Measurements from ENCODE around the gene METRN. TPM values are rescaled to one million over a fixed set of nuclear protein-coding genes. Genes with fewer than 3 reads are reported as not detected.
"Not testable (repeated sequence)": the region's sequence is repeated elsewhere in the genome, so short reads cannot be mapped to it uniquely, and the experiment has no call there.

Gene METRN
- total RNA-seq, 4 donors from 2014 or later = 24.4 to 42.1 (median 33.3) TPM

DNA sequence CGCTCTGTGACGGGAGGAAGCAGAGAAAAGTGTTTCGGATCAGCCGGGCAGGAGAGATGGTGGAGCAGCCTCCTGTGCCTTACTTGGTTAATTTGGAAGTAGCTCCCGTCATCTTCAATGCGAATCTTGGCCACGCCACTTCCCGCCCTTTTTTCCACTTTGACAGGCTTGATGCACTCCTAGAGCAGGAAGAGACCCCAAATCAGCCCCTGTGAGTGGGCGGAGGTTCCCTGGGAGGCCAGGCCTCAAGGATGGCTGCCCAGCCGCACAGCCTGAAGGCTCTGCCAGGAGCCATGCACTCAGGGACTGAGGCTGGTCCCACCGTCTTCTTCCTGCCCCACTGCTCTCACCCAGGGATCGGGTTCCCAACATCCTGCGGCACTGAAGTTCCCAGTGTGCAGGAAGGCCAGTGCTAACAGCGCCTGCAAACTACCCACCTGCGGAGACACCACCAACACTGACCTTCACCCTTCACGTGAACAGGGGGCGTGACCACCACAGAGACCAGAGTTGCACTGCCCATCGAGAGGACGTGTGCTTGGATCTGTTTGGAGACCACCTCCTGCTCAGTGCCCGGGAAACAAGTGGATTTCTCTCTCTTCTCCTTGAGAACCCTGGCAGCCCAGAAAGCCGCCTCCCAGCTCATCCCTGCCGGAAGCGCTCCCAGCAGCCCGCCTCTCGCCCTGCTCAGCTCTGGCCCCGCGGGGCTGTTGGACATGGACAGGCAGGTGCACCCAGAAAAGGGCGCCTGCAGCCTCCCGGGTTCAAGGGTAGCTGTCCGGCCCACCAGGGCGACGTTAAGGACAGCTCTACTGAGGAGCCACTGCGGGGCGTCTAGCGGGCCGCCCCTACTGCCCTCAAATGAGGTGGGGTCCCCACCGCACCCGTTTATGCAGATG, 24.9 kb downstream of the METRN start:
- Histone ChIP-seq H3K36me3 (peaks cover 0 to 32% of the 10 kb centered on the region in 2 donors), H3K27me3 (peaks cover 3 to 6% (median 5%) of the 10 kb centered on the region in 3 donors), H3K4me3 (peak overlapping the region; percentile 64 to 99 (median 94)), H3K9me3 (no peaks in the 10 kb centered on the region), H3K4me1 (peaks cover 11% of the 10 kb centered on the region in 2 donors), H3K27ac (peak overlapping the region in 1 of 4 donors; percentile 80)
- TF ChIP-seq CTCF (IDR thresholded peaks at IDR 0.05 in 4 of 5, conservative IDR thresholded peaks at IDR 0.05 in 1 of 5) (no peak), POLR2A (IDR thresholded peaks at IDR 0.05) (no peak)
- intact Hi-C loops (cut with DNase I; ENCODE audit: low total_unique reads) (no loop called here), in situ Hi-C loops (cut with MboI; ENCODE audit: low sequenced_read_pairs in 4 of 4) (no loop called here)
- no peak for DNase-seq
- ATAC-seq = no peak

DNA sequence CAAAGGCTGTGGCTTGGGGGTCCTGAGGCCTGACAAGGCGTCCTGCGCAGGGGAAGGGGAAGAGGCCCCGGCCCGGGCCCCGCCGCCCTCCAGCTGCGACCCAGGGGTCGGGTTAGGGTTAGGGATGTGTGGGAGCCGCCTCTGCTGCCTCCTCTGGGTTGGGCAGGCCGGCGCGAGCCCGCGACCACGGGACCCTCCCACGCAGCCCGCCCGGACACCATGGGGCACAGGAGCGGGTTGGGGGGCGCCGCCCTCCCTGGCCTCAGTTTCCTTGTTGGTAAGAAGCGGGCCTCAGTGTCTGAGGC, 25.5 kb downstream of the METRN start:
- in situ Hi-C loops (cut with MboI; ENCODE audit: low sequenced_read_pairs in 4 of 4) = no loop called here

GRCh38 chr16:740764-741505, 26.0 kb downstream of the METRN start, which contains the start of gene CIAO3:
Gene CIAO3, minus strand, starts transcription at chr16:740997. Its CDS starts 12 bp downstream, at chr16:740985.
- intact Hi-C loops (cut with DNase I; ENCODE audit: low total_unique reads) (loop anchor here (1.0 kb wide), 2 partner anchors 20 to 30 kb away; partner anchors contain the start of gene ANTKMT), in situ Hi-C loops (cut with MboI; ENCODE audit: low sequenced_read_pairs in 4 of 4) (no loop called here)
- Histone ChIP-seq H3K27me3 (peaks cover 3 to 6% (median 5%) of the 10 kb centered on the region in 3 donors), H3K9me3 (no peaks in the 10 kb centered on the region), H3K36me3 (peaks cover 0 to 21% of the 10 kb centered on the region in 2 donors), H3K27ac (peak within 1 kb of the TSS; percentile 58 to 87 (median 83)), H3K4me1 (peaks cover 11% of the 10 kb centered on the region in 2 donors), H3K4me3 (peak within 1 kb of the TSS; percentile 64 to 99 (median 94))
- ATAC-seq (peak; percentile 95 to 96), DNase-seq (peak; percentile 75 to 82)
- TF ChIP-seq CTCF (IDR thresholded peaks at IDR 0.05 in 4 of 5, conservative IDR thresholded peaks at IDR 0.05 in 1 of 5) = peak; percentile 75 to 98 (median 96)
- TF ChIP-seq POLR2A (IDR thresholded peaks at IDR 0.05) = peak; percentile 67 to 76

More for the DNA sequence above, 25.5 kb downstream of the METRN start:
- Histone ChIP-seq H3K36me3 (peaks cover 0 to 26% of the 10 kb centered on the region in 2 donors), H3K4me1 (peaks cover 11% of the 10 kb centered on the region in 2 donors), H3K27ac (peak overlapping the region; percentile 58 to 87 (median 83)), H3K27me3 (peaks cover 3 to 6% (median 5%) of the 10 kb centered on the region in 3 donors), H3K4me3 (peak overlapping the region; percentile 64 to 99 (median 94)), H3K9me3 (no peaks in the 10 kb centered on the region)
- no peak for TF ChIP-seq POLR2A (IDR thresholded peaks at IDR 0.05)
- no peak for TF ChIP-seq CTCF (IDR thresholded peaks at IDR 0.05 in 4 of 5, conservative IDR thresholded peaks at IDR 0.05 in 1 of 5)
- DNase-seq (no peak), ATAC-seq (peak; percentile 14 to 21)
- intact Hi-C loops (cut with DNase I; ENCODE audit: low total_unique reads) = no loop called here

GRCh38 chr16:741986-742629, 27.2 kb downstream of the METRN start:
- no peak for DNase-seq
- ATAC-seq = no peak
- Histone ChIP-seq H3K9me3 (no peaks in the 10 kb centered on the region), H3K4me1 (peaks cover 11% of the 10 kb centered on the region in 2 donors), H3K27me3 (peaks cover 3 to 6% (median 5%) of the 10 kb centered on the region in 3 donors), H3K36me3 (peaks cover 0 to 9% of the 10 kb centered on the region in 2 donors), H3K4me3 (no peak overlapping the region), H3K27ac (no peak overlapping the region)
- in situ Hi-C loops (cut with MboI; ENCODE audit: low sequenced_read_pairs in 4 of 4) (no loop called here), intact Hi-C loops (cut with DNase I; ENCODE audit: low total_unique reads) (loop anchor here (1.0 kb wide), 2 partner anchors 21 to 31 kb away; partner anchors contain the start of gene ANTKMT)
- no peak for TF ChIP-seq CTCF (IDR thresholded peaks at IDR 0.05 in 4 of 5, conservative IDR thresholded peaks at IDR 0.05 in 1 of 5)
- no peak for TF ChIP-seq POLR2A (IDR thresholded peaks at IDR 0.05)

DNA sequence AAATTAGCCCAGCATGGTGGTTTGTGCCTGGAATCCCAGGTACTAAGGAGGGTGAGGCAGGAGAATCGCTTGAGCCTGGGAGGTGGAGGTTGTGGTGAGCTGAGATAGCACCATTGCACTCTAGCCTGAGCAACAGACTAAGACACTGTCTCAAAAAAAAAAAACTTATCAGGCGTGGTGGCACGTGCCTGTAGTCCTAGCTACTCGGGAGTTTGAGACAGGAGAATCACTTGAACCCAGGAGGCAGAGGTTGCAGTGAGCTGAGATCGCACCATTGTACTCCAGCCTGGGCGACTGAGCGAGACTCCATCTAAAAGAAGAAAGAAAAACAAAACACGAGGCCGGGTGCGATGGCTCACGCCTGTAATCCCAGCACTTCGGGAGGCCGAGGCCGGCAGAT, 28.0 kb downstream of the METRN start:
- H3K27ac ChIP-seq; ATAC-seq; H3K9me3 ChIP-seq; H3K36me3 ChIP-seq; DNase-seq; intact Hi-C loops (cut with DNase I; ENCODE audit: low total_unique reads); in situ Hi-C loops (cut with MboI; ENCODE audit: low sequenced_read_pairs in 4 of 4); H3K4me3 ChIP-seq; H3K27me3 ChIP-seq: not testable (repeated sequence)
- peaks cover 11% of the 10 kb centered on the region in 2 donors for H3K4me1 ChIP-seq
